NT2/D1 (cell line): ENCODE results near the gene CCPG1.
"Not testable (repeated sequence)": the region's sequence is repeated elsewhere in the genome, so short reads cannot be mapped to it uniquely, and the experiment has no call there.

Source experiments
- YY1 ChIP-seq: IDR thresholded peaks from 2 replicates; pipeline ENCODE4 v1.6.1; 2011; ENCODE audit not compliant: insufficient read length, insufficient read depth
- ZNF274 ChIP-seq: IDR thresholded peaks from 2 replicates; pipeline ENCODE4 v1.6.1; 2011; ENCODE audit warnings: mild to moderate bottlenecking, low read depth, low read length

DNA sequence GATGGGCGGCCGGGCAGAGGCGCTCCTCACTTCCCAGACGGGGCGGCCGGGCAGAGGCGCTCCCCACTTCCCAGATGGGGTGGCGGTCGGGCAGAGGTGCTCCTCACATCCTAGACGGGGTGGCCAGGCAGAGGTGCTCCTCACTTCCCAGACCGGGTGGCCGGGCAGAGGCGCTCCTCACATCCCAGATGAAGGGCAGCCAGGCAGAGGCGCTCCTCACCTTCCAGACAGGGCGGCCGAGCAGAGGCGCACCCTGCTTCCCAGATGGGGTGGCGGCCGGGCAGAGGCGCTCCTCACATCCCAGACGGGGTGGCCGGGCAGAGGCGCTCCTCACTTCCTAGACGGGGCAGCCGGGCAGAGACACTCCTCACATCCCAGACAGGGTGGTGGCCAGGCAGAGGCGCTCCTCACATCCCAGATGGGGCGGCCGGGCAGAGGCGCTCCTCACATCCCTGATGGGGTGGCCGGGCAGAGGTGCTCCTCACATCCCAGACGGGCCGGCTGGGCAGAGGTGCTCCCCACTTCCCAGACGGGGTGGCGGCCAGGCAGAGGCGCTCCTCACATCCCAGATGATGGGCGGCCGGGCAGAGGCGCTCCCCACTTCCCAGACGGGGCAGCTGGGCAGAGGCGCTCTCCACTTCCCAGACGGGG, 38.3 kb upstream of the CCPG1 start:
- TF ChIP-seq YY1, ZNF274: not testable (repeated sequence)
